HG02642 (cell line): ENCODE measurements around the gene SLC38A4.
"Not testable (repeated sequence)": the region's sequence is repeated elsewhere in the genome, so short reads cannot be mapped to it uniquely, and the experiment has no call there.

Experiments
- ATAC-seq: cut with Tn5 transposase; IDR thresholded peaks from one replicate; pipeline ENCODE4 v1.9.1; 2021; ENCODE audit warnings: mild to moderate bottlenecking; ENCODE audit not compliant: unreplicated experiment, poor library complexity

SLC38A4 gene

GRCh38 chr12:46779879-46780278, 45.9 kb downstream of the SLC38A4 start:
- no peak for ATAC-seq

- ATAC-seq = no peak
These were observed 46.7 kb downstream of the SLC38A4 start for GRCh38 chr12:46779063-46779462.

- ATAC-seq = no peak
These were observed 47.4 kb downstream of the SLC38A4 start for GRCh38 chr12:46778415-46778814.

GRCh38 chr12:46777587-46777986, 48.2 kb downstream of the SLC38A4 start:
- no peak for ATAC-seq

GRCh38 chr12:46775796-46776195, 50.0 kb downstream of the SLC38A4 start:
- no peak for ATAC-seq

GRCh38 chr12:46774322-46774633, 51.5 kb downstream of the SLC38A4 start:
- no peak for ATAC-seq

GRCh38 chr12:46773586-46774321, 52.0 kb downstream of the SLC38A4 start:
- no peak for ATAC-seq

- no peak for ATAC-seq
These were observed 54.4 kb downstream of the SLC38A4 start for GRCh38 chr12:46771268-46771827.

- ATAC-seq = no peak
These were observed 55.2 kb downstream of the SLC38A4 start for GRCh38 chr12:46770501-46771183.

GRCh38 chr12:46764005-46764404, 61.8 kb downstream of the SLC38A4 start:
- ATAC-seq = no peak

GRCh38 chr12:46763230-46763629, 62.6 kb downstream of the SLC38A4 start:
- ATAC-seq = no peak

GRCh38 chr12:46754550-46754949, 71.2 kb downstream of the SLC38A4 start:
- ATAC-seq = no peak

- no peak for ATAC-seq
These were observed 73.4 kb downstream of the SLC38A4 start for GRCh38 chr12:46752396-46752795.

- no peak for ATAC-seq
These were observed 74.6 kb downstream of the SLC38A4 start for GRCh38 chr12:46751173-46751572.

GRCh38 chr12:46749322-46749721, 76.5 kb downstream of the SLC38A4 start:
- no peak for ATAC-seq

GRCh38 chr12:46744283-46744682, 81.5 kb downstream of the SLC38A4 start:
- no peak for ATAC-seq

- no peak for ATAC-seq
These were observed 82.3 kb downstream of the SLC38A4 start for GRCh38 chr12:46743456-46743855.

- ATAC-seq = not testable (repeated sequence)
These were observed 83.5 kb downstream of the SLC38A4 start for GRCh38 chr12:46742271-46742670.

- no peak for ATAC-seq
These were observed 100.5 kb downstream of the SLC38A4 start for GRCh38 chr12:46725332-46725731.

GRCh38 chr12:46723629-46724419, 102.0 kb downstream of the SLC38A4 start:
- no peak for ATAC-seq
